Fibroblast of villous mesenchyme (primary cell): ENCODE measurements around the gene VWDE. TPM values are rescaled to one million over a fixed set of nuclear protein-coding genes. Genes with fewer than 3 reads are reported as not detected.

ENCODE experiments used
- DNase-seq: peaks from one replicate; pipeline ENCODE4 v3.0.0-alpha.2; 2010; ENCODE audit warnings: low read depth
- H3K4me3 ChIP-seq: 2 replicates; pipeline ENCODE4 v1.5.1; 2011; ENCODE audit warnings: low read depth, mild to moderate bottlenecking, low read length
- total RNA-seq: library from RNA; depleted of rRNA; stranded (reverse); fragments of >200 nt; gene quantifications from 2 replicates; pipeline ENCODE4 v1.2.3, GENCODE V29; 2012
- TF ChIP-seq, protein P1 (sequence below): IDR thresholded peaks from 2 replicates; pipeline ENCODE4 v1.5.1; 2012; ENCODE audit warnings: low read depth, mild to moderate bottlenecking, low read length; ENCODE audit not compliant: insufficient read depth

VWDE gene
- total RNA-seq, 1 donor, result under 0.01 TPM

DNA sequence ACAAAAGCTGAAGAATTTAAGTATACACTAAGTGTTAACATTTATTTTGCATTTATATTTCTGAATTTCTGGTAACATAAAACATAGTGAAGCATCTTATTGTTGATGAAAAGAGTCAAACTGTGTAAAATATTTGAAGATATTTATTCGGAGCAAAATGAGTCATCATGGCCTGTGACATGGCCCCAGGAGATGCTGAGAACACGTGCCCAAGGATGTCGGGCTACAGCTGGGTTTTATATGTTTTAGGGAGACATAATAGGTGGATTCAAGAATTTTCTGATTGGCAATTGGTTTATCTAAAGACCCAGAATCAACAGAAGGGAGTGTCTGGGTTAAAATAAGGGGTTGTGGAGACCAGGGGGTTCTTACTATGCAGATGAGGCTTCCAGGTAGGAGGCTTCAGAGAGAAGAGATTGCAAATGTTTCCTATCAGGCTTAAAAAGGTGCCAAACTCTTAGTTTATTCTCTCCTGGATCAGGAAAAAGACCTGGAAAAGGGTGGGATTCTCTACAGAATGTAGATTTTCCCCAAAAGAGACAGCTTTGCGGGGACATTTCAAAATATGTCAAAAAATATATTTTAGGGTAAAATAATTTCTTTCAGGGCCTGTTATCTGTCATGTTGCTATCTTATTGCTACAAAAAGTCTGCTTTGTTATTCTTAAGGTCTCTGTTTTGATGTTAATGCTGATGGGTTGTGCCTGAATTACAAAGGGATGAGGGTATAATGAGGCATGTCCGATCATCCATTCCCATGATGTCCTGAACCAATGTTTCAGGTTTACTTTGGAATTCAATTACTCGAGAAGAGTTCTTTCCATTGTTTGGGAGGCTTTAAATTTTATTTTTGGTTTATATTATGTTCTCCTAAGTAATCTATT is 74.5 kb downstream of the VWDE start:
- H3K4me3 ChIP-seq, result no peak overlapping the region
- TF ChIP-seq, protein P1, sequence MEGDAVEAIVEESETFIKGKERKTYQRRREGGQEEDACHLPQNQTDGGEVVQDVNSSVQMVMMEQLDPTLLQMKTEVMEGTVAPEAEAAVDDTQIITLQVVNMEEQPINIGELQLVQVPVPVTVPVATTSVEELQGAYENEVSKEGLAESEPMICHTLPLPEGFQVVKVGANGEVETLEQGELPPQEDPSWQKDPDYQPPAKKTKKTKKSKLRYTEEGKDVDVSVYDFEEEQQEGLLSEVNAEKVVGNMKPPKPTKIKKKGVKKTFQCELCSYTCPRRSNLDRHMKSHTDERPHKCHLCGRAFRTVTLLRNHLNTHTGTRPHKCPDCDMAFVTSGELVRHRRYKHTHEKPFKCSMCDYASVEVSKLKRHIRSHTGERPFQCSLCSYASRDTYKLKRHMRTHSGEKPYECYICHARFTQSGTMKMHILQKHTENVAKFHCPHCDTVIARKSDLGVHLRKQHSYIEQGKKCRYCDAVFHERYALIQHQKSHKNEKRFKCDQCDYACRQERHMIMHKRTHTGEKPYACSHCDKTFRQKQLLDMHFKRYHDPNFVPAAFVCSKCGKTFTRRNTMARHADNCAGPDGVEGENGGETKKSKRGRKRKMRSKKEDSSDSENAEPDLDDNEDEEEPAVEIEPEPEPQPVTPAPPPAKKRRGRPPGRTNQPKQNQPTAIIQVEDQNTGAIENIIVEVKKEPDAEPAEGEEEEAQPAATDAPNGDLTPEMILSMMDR, result no peak
- DNase-seq, result no peak

DNA sequence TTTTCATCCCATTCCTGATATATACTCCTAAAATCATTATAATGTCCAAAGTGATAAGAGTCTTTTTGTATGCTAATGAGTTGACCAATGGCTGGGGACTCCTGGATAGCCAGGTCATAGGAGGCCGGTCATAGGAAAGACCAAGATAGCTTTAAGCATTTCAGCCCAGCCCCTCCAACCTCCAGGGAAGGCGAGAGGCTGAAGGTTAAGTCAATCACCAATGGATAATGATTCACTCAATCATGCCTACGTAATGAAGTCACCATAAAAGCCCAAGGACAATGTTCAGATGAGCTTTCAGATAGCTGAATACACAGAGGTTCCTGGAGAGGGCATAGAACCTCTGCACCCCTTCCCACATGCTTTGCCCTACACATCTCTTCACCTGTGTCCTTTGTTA is 75.7 kb downstream of the VWDE start:
- DNase-seq, result no peak
- TF ChIP-seq, protein P1, result no peak
- H3K4me3 ChIP-seq, result no peak overlapping the region

DNA sequence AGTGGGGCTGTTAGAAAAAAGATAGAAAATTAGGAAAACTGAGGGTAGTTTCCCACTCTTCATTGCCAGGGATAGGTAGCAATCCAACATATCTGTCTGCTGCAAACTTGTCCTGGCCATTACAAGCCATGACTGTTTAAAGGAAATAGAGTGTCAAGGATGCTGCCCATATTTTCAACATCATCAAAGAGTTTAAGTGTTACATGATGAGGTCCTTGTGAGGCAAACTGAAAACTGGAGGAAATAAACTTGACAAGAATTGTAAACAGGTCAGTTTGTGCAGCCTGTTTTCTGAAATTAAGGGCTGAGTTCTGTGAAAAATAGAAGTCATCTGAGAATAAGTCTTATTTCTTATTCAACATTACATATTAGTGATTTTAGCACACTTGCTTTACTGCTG is 78.0 kb downstream of the VWDE start:
- no peak for DNase-seq
- TF ChIP-seq, protein P1, result no peak
- H3K4me3 ChIP-seq, result no peak overlapping the region

DNA sequence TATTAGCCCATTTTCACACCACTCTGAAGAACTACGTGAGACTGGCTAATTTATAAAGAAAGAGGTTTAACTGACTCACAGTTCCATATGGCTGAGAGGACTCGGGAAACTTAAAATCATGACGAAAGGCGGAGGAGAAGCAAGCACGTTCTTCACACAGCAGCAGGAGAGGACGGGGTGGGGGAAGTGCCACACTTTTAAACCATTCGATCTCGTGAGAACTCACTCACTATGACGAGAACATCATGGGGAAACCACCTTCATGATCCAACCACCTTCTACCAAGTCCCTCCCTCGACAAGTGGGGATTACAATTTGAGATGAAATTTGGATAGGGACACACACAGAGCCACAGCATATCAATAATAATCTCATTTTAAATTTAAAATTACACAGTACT is 80.2 kb downstream of the VWDE start:
- TF ChIP-seq, protein P1, result no peak
- no peak overlapping the region for H3K4me3 ChIP-seq
- no peak for DNase-seq

DNA sequence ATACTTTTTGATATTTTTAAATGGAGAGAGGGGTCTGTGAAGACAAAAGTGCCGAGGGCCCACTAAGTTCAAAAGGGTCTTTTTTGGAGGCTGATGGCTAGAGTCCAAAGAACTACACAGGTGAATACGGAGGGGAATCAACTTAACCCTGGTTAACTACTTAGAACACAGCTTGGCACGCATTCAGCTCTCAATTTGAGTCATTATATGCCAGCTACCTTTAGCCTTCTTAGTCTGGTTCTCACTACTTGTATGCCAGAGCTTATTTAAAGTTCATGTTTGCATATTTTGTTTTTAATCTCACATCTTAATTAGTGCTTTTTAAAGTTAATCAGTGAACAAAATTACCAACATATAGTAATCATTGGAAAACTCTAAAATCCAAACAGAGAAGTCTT is 80.8 kb downstream of the VWDE start:
- H3K4me3 ChIP-seq, result no peak overlapping the region
- no peak for DNase-seq
- TF ChIP-seq, protein P1, result no peak

DNA sequence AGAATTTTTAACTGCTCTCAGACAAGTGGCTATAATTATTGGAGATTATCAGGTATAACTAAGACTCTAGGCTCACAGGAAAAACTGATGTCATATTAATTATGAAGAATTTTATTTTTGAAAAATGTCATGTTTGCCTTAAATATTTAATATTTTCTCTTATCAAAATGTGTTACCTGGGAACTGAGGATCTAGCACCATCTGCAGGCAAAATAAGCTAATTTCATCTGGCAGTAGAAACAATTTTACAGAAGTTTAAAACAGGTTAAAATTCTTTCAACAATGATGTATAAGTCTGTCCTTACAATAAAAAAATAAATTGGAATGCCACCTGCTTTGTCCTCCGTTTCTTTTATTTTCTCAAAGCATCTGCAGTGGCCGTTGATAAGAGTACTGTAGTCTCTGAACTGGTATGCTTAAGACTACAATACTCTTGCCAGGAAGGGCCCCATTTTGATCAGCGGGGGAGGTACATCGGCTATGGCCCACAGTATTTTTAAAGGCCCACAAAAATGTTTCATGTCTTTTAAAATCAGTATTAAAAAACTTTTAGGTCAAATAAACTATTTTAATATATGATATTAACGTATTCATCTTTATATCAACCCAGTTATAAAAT is 81.3 kb downstream of the VWDE start:
- H3K4me3 ChIP-seq, result no peak overlapping the region
- TF ChIP-seq, protein P1, result peak; percentile 57
- DNase-seq, result peak; percentile 36
